NCI-H2107 treated with DMSO at 0.1 percent for 48 hours (cell line): ENCODE data around the gene SLC22A17.
A peak's percentile ranks its signal among the peaks of the same experiment; 100 is the strongest.

ENCODE experiments used
- DNase-seq: peaks from one replicate; lab custom pipeline; 2025; ENCODE audit not compliant: unreplicated experiment; lab: John Stamatoyannopoulos, UW

Gene SLC22A17

DNA sequence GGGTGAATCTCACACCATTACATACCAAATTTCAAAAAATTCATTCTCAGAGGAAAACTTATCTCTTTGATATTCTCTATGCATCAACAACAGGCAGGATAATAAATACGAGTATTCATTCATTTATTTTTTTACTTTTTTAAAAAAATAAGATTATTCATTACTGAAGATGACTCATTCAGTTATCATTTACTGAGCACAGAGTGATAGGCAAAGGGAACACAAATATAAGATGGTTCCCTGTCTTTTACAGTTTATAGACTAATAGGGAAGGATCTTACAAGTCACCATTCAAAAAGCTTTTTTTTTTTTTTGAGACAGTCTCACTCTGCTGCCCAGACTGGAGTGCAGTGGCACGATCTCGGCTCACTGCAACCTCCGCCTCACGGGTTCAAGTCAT is 36.4 kb downstream of the SLC22A17 start:
- DNase-seq, result no peak

DNA sequence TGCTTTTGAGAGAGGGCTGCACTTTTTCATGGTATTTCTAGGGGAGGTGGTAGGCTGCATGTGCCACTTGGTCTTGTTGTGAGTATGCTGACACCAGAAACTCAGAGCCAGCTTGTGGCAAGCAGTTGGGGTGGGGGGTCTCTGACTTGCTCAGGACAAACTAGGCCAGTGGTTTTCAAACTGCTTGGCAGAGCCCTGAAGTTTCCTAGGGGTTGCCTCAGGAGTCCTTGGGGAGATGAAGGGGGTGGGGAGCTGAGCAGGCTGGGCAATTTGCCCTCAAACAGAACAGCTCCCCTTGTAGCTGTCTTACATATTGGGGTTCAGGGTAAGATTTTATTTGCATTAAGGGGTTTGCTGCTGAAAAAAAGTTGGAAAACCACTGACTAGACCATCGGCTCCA is 42.1 kb downstream of the SLC22A17 start:
- no peak for DNase-seq

DNA sequence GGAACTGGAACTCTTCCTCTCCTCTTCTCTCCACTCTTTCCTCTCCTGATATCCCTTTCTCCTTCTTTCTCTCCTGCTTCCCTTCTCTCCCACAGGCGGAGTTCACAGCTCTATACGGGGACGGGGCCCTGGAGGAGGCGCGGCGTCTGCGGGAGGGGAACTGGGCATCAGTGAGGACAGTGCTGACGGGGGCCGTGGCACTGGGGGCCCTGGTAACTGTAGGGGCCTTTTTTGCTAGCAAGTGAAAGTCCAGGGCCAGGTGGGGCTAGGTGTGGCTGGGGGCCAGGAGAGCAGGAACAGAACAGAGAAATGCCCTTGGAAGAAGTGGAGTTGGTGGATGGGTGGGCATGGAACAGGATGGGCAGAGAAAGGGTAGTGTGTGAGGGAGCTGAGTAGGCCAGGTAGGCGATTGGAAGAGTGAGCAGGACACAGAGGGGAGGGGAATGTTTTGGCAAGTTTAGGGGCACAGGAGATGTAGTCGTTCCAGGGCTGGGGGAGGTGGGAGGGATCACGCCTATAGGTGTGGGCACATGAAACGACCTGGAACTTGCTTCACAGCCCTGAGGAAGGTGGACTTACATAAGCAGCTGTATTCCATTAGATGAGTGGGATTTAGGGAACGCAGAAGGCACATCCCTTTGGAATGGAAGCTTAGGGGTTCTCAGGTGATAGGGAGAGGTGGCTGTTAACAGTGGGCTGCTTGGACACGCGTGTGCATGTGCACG is 43.8 kb downstream of the SLC22A17 start:
- no peak for DNase-seq

DNA sequence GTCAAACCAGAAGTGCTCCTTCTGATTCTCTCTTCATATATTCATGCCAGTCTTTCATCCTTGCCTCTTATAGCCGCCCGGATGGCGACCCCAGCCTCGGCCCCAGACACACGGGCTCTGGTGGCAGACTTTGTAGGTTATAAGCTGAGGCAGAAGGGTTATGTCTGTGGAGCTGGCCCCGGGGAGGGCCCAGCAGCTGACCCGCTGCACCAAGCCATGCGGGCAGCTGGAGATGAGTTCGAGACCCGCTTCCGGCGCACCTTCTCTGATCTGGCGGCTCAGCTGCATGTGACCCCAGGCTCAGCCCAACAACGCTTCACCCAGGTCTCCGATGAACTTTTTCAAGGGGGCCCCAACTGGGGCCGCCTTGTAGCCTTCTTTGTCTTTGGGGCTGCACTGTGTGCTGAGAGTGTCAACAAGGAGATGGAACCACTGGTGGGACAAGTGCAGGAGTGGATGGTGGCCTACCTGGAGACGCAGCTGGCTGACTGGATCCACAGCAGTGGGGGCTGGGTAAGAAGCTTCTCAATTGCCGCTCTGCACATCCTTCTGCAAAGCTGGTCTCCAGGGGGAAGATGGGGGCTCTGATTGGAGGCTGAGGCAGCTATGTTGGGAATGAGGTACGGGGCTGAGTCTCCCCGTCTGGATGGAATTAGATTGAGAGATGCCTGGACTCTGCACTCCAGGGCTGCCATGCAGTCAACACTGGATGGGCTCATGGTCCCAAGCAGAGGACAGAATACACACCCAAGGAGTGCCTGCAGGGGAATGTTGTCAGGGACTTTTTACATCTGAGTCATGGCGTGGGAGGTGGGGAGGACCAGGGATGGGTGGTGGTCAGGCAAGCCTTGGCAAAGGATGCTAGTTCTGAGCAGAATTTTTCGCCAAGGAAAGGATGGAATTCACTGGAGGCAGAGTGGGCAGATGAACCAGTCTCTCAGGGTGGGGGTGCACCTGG is 44.7 kb downstream of the SLC22A17 start:
- no peak for DNase-seq

DNA sequence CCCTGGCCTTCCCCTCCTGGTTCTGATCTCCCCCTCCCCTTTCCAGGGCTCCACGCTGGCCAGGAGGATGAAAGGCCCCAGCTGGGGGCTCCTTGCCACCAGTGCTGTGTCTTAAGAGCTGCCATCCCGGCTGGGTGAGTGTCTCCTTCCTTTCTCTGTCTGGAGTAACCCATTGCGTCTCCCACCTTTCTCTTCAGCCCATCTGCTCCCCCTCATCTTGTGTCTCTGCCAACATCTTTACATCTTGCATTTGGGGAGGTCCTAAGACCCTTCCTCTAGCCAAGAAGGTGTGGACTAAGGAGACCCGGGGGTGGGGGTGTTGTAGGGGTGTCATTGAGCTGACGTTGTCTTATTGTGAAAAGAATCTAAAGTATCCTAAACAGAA is 45.5 kb downstream of the SLC22A17 start:
- no peak for DNase-seq

DNA sequence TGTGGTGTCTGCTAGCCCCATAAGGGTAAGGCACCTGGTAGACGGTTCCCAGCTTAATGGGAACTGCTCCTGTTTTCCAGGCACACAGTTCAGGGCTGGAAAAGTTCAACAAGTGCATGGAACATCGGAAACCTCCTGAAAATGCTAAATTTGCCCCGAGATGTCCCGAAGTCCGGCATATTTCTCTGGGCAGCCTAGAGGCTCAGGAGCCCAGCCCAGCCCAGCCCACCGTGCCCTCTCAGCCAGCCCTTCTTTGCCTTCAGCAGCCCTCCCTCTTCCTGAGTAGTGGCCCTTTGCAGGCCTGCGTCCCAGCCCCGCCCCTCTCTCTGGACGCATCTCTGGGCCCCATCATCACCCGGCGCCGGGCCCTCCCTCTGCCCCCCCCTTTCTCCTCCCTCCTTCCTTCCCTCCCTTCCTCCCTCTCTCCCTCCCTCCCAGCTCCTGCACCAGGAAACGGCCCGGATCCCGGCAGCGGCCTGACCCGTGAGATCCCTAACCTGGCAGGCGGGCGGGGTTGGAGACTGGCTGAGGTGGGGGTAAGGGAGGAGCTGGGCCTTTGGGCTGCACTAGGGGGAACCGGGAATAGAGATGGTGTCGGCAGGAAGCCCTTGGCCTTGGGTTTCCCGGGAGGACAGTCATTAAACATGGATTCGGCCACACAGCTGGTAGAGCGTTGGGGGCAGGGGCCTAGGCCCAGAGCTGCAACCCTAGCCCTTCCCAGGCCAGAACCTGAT is 46.1 kb downstream of the SLC22A17 start, which contains the start of gene BCL2L2:
BCL2L2 (plus strand) TSS at position 422 of the 734 bp plus-strand sequence. CDS start 935 bp downstream, outside the sequence.
- DNase-seq, result peak; percentile 93

DNA sequence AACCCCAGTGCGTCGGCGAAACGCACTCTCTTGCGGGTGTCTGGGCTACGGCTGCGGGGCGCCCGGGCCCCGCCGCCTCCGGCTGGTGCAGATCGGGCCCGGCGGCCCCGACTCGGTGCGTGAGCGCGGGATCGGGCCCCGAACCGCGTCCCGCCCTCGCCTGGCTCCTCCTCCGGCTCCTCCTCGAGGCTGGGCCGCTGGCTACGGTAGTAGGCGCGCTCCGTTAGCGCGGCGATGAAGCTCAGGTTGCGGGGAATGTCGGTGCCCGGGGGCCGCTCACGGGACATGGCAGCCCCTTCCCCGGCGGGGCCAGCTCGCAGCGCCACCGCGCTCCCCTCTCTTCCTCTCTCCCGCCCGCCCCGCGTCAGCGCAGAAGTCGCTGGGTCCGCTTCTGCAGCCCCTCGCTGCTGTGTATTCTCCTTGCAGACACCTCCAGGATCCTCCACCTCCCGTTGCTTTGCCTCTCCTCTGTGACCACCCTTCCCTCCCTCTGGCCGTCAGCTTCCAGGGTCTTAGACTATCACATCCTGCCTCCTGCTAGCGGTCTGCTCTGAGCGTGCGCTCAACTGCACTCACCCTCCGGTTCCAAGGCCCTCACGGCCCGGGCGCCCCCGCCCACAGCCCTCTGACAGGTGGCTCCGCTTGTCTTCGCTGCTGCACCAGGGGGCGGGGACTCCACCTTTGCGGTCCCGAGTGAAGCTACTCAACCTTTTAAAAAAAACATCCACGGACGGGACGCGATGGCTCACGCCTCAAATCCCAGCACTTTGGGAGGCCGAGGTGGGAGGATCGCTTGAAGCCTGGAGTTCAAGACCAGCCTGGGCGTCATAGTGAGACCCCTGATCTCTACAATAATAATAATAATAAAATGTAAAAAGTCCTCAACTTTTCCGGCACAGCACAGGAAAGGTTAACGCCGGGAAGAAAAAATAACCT is 50.1 kb downstream of the SLC22A17 start, which contains the start of gene PPP1R3E:
PPP1R3E (minus strand) TSS at position 570 of the 936 bp plus-strand sequence; CDS start at position 287, 283 bp downstream.
- peak; percentile 71 for DNase-seq

DNA sequence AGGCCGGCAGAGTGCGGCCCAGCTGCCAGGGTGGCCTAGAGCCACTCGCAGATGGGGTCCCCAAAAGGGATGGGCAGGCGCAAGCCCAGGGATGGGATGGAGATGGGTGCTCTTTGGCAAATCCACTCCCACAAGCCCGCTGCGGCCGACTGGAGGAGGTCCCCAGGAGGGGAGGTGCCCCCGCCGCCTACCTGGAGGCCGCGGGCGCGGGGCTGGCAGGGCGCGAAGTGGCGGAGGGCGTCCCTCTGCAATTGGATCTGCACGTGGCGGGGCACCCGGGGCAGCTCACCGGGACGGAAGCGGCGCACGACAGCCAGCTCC is 50.8 kb downstream of the SLC22A17 start:
- no peak for DNase-seq

DNA sequence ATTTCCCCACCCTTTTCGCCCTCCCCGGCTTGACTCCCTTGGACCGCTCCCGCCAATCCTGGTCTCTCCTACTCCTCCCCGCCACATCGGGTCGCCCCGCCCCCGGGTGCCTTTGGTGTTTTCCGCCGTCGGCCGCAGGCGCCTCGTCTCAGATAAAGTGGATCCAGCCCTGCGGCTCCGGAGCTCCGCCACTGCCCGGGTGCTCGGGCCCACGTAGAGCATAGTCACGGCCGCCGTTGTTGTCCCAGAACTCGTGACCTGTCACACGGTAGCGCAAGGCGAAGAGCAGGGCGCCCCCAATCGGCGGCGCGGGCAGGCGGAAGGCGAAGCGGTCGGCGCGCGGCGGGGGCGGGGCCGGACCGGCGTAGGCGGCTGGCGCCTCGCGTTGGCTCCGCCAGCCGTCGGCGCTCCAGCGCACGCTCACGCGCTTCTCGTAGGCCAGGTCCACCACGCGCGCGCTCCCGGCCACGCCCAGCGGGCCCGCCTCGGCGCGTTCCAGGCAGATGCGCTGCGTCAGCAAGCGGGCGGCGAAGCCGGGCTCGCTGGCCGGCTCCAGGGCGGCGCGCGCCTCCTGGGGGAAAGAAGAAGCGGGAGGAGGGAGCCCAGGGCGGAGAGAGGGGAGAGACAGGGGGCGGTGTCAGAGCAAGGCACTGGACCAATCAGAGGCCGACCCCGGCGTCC is 51.3 kb downstream of the SLC22A17 start:
- peak; percentile 99 for DNase-seq

DNA sequence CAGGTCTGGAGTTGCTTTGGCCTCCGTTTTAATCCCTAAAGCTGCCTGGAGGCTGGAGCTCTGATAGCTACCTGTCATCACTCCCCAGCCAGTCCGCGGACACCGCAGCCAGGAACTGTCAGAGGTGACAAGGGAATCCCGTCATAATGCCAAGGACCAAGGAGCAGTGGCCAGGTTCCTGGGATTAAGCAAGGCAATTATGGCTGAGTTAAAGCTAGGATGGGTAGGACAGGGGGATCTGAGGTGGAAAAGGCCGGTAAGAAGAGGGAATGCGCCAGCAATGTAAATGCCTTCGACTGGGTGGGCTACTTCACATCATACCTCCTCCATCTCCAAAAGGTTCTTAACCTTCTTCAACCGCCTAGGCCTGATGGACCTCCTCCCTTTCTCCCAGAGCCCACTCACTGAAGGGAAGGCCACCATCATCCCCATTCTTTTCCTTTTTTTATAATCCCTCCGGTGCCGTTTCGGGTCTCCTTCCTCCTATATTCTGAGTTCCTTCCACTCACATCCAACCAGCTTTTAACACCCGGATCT is 51.9 kb downstream of the SLC22A17 start:
- DNase-seq, result no peak

DNA sequence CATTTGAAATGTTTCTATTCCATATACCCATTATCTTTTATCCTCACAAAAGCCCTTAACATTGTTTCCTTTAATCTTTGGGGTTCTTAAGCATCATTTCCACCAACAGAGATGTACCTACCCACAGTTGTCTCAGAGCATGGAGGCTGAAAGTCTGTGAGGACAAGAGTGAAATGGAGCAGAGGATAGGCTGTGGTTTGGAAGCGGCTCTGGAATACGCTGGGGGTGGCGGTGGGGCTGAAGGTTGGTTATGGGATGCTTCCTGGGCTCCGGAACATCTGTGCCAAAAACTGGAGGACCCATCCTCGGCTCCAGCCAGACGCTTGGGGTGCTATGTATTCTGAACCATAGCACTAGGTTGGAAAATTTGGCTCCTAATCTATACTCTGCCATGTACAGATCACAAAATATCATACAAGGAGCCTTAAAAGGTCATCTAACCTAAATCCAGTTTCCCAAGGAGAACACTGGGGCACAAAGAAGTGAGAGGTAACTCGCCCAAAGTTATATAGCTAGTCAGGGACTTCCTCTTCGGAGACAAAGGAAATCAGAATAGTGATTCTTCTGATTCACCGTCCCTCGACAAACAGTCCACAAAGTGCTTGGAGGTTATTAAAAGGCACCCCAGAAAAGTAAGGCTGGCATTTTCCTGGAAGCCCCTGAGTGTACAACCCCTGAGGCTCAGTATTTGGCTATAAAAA is 52.6 kb downstream of the SLC22A17 start:
- DNase-seq, result no peak

DNA sequence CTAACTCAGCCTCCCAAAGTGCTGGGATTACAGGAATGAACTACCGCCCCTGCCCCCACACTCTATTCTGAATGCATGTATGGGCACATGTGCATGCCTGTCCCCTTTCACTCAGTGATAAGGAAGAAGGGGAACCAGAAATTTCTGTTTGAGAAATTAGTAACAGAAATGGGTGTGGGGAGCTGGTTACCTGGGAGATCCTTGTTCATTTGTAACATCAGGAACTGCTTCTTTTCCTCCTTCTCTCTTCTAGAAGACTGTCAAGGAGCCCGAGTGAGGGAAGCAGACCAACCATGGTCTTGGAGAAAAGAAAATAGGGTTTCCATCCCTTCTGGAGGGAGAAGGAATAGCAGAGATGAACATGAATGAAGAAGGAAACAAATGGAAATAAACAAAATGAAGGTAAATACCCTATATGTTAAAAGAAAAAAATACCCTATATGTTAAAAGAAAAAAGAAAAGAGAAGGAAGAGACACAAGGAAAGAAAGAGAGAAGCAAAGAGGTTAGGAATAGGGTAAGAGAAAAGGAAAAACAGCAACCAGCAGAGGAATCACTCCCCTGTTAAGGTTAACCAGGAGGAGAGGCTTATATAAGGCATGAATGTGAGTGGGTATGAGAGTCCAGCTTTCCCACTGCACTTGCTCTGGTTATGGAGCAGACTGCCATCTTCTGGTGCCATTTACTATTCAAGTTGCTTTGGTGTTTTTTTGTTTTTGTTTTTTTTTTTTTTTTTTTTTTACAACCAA is 53.3 kb downstream of the SLC22A17 start:
- DNase-seq, result peak; percentile 13

DNA sequence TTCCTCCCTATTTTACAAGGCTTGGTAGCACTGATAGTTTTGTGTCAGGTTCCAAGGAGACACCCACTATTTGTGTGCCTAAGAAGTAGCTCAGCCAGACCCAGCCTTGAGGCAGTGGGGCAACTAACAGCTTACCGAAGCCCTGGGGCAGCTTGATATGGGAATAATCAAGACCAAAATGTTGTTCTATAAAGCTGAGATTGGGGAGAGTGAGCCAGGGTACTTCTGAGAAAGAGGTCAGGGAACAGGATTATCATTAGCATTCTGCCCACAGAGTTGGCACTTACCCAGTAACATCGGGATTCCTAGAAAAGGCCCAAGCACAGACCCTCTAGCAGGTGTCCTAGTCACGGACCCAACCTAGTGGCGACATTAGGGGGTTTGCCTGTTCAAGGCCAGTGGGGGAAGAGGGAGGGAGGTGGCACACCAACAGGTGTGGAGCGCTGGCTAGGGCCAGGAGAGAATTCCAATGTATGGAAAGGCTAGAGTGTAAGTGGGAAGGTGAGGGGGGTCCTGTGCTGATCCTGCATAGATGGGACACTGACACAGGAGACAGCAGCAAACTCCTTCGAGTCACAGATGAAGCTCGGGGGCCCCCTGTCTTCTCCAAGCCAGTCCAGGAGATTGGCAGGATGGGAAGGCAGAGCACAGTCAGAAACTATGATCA is 54.9 kb downstream of the SLC22A17 start:
- DNase-seq, result no peak

DNA sequence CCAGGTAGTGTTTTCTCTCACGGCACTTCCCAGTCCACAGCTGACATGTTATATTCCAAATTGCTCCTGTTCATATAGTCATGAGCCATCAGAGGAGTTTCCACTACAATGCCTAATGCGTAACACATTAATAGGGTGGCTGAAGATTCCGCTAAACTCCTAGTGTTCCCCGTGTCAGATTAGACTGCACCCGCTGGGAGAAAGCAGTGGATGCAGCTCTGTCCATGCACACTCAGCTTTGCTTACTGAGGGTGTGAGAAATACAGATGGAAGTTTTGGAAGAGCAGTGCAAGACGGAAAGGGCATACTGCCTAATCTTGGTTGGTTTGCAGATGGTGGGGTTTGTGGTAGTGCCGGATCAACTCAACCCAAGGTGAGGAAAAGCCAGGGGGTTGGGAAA is 55.6 kb downstream of the SLC22A17 start:
- no peak for DNase-seq
